H7 (cell line): ENCODE measurements around the gene KCNC1. TPM values are rescaled to one million over a fixed set of nuclear protein-coding genes. Genes with fewer than 3 reads are reported as not detected.

Experiments
- DNase-seq: peaks from one replicate; pipeline ENCODE4 v3.0.0; 2012
- H3K27me3 ChIP-seq: 2 replicates; pipeline ENCODE4 v1.6.0; 2011; ENCODE audit warnings: mild to moderate bottlenecking, low read length; ENCODE audit not compliant: control insufficient read depth, insufficient read depth
- H3K36me3 ChIP-seq: replicated peaks from 2 replicates; pipeline ENCODE4 v1.5.1; 2011; ENCODE audit warnings: low read length; ENCODE audit not compliant: control insufficient read depth, insufficient read depth
- H3K4me3 ChIP-seq: 2 replicates; pipeline ENCODE4 v1.5.1; 2011; ENCODE audit warnings: low read depth, mild to moderate bottlenecking, control low read depth, low read length, moderate library complexity; ENCODE audit not compliant: insufficient read depth
- total RNA-seq: library from RNA; depleted of rRNA; stranded (reverse); fragments of >200 nt; shearing (Covaris generic); gene quantifications from 2 replicates; pipeline ENCODE4 v1.2.3, GENCODE V29; 2014

Gene KCNC1
- total RNA-seq, 1 experiment from 2014 or later, result not detected

DNA sequence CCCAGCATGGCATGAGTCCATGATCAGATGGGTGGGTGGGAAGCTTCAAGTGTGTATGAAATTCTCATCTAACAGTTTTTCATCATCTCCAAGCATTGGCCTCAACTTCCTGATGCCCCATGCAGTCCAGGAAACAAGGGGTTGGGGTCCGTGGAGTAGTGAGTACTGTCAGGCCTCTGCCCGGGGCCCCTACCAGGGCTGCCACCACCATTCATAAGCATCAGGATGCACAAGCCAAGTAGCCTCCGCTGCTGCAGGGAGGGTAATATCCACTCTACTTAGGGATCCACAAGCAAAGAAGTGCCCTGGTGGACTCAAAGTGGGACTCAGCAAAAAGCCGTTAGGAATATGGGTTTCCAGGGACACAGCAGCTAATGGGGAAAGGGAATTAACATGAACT, 49.3 kb downstream of the KCNC1 start:
- DNase-seq, result no peak
- H3K4me3 ChIP-seq, result no peak overlapping the region
- H3K36me3 ChIP-seq, result no peaks in the 10 kb centered on the region
- no peaks in the 10 kb centered on the region for H3K27me3 ChIP-seq

- no peak overlapping the region for H3K4me3 ChIP-seq
- H3K27me3 ChIP-seq, result no peaks in the 10 kb centered on the region
- no peak for DNase-seq
- H3K36me3 ChIP-seq, result no peaks in the 10 kb centered on the region
Measured at GRCh38 chr11:17786824-17787525, 52.4 kb downstream of the KCNC1 start.

DNA sequence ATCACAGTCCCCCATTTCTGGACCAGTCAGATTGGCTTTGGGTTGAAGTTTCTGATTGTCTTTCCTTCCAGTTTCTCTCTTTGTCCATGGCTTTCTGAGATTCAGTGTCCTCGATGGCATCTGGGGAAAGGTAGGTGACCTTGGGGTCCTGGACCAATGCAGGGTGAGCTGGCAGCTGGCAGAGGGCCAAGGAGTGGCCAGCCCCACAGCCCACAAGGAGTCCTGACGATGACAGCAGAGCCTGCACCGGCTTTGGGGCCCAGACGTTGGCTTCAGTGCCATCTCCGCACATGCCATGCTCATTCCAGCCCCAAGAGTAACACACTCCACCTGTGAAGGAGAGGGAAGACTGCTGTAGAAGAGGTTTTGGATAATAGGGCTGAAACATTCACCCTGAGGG, 53.5 kb downstream of the KCNC1 start:
- Histone ChIP-seq H3K4me3 (no peak overlapping the region), H3K27me3 (no peaks in the 10 kb centered on the region), H3K36me3 (no peaks in the 10 kb centered on the region)
- no peak for DNase-seq

- DNase-seq, result no peak
- no peak overlapping the region for H3K4me3 ChIP-seq
- no peaks in the 10 kb centered on the region for H3K36me3 ChIP-seq
- no peaks in the 10 kb centered on the region for H3K27me3 ChIP-seq
Measured at GRCh38 chr11:17790453-17790852, 55.9 kb downstream of the KCNC1 start.

- H3K27me3 ChIP-seq, result no peaks in the 10 kb centered on the region
- no peak for DNase-seq
- no peak overlapping the region for H3K4me3 ChIP-seq
- no peaks in the 10 kb centered on the region for H3K36me3 ChIP-seq
Measured at GRCh38 chr11:17791144-17791543, 56.6 kb downstream of the KCNC1 start.

DNA sequence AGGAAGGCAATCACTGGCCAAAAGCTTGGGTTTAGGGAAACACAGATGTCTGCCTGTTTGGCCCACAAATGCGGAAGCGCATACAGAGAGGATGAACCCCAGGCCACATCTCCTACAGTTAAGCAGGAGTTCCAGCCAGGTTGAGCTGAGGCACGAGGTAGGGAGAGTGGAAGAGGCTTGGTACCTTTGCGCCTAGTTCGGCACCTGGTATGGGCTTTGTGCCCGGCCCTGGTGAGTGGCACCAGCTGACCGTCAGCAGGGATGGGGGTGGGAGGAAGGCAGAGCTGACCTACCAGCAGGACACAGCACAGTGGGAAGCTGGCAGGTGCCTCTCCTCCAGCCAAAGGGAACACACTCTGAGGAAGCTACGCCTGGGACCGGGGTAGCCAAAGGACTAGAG, 57.6 kb downstream of the KCNC1 start:
- H3K36me3 ChIP-seq, result no peaks in the 10 kb centered on the region
- DNase-seq, result no peak
- no peaks in the 10 kb centered on the region for H3K27me3 ChIP-seq
- no peak overlapping the region for H3K4me3 ChIP-seq

GRCh38 chr11:17793642-17794170, 59.1 kb downstream of the KCNC1 start:
- no peak for DNase-seq
- H3K4me3 ChIP-seq, result no peak overlapping the region
- H3K27me3 ChIP-seq, result no peaks in the 10 kb centered on the region
- H3K36me3 ChIP-seq, result no peaks in the 10 kb centered on the region

GRCh38 chr11:17794981-17795380, 60.4 kb downstream of the KCNC1 start:
- no peak overlapping the region for H3K4me3 ChIP-seq
- DNase-seq, result no peak
- H3K27me3 ChIP-seq, result no peaks in the 10 kb centered on the region
- H3K36me3 ChIP-seq, result no peaks in the 10 kb centered on the region

- no peak for DNase-seq
Measured at GRCh38 chr11:17796154-17796553, 61.6 kb downstream of the KCNC1 start.

DNA sequence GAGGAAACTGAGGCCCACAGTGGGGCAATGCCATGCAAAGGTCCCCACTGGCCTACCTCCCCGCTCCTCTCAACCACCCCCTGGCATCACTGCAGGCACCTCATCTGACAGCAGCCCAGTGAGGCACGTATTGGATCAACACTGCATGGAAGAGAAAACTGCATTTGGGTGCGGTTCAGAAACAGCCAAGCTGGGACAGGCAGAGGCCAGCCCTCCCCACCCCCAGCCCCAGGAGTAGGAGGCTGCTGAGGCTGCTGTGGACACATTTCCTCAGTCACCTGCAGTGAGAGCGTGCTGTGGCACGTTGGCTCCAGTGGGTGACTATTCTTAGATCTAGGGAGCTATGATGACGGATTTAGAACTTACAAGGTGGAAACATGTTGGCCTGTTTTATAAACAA, 63.7 kb downstream of the KCNC1 start:
- H3K36me3 ChIP-seq, result no peaks in the 10 kb centered on the region
- H3K27me3 ChIP-seq, result no peaks in the 10 kb centered on the region
- no peak overlapping the region for H3K4me3 ChIP-seq
- no peak for DNase-seq

More at GRCh38 chr11:17796154-17796553, 61.6 kb downstream of the KCNC1 start:
- H3K4me3 ChIP-seq, result no peak overlapping the region
- H3K36me3 ChIP-seq, result no peaks in the 10 kb centered on the region
- no peaks in the 10 kb centered on the region for H3K27me3 ChIP-seq

DNA sequence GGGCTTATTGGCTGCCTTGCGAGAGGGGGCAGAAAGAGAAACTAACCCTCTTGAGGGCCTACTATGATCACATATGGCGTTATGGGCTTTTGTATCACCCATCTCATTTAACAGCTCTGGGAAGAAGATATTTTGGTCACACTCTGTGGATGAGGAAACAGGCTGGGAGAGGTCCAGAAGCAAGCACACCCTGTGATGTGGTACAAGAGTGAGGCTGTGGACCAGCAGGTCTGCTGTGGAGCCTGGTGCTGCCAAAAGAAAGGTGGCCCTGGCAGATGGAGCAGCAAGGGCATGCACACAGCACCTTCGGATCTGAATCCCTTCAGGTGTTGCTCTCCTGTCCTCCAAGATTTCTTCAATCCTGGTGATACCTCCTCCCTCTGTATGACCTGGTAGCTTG, 64.1 kb downstream of the KCNC1 start:
- H3K4me3 ChIP-seq, result no peak overlapping the region
- no peaks in the 10 kb centered on the region for H3K27me3 ChIP-seq
- H3K36me3 ChIP-seq, result no peaks in the 10 kb centered on the region
- no peak for DNase-seq

DNA sequence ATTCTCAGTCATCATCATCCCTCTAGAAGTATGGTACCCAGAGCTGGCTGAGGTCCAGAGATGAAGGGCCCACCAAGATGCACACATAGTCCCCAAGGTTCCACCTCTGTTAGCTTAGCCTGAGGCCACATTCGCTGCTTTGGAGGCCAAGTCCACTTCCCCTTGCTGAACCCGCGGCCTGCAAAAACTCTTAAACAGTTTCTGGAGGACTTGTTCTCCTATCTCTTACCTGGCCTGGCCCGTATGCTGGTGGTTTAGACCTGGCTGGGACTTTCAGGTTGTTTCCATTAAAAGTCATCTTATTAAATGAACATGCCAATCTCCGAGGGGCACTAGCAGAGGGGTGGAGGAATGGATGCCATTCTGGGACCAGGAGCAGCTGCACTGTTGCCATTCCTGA, 64.6 kb downstream of the KCNC1 start:
- DNase-seq, result no peak
- Histone ChIP-seq H3K4me3 (no peak overlapping the region), H3K27me3 (no peaks in the 10 kb centered on the region), H3K36me3 (no peaks in the 10 kb centered on the region)

GRCh38 chr11:17801166-17801565, 66.6 kb downstream of the KCNC1 start:
- H3K27me3 ChIP-seq, result no peaks in the 10 kb centered on the region
- DNase-seq, result peak; percentile 79
- H3K36me3 ChIP-seq, result no peaks in the 10 kb centered on the region
- no peak overlapping the region for H3K4me3 ChIP-seq

DNA sequence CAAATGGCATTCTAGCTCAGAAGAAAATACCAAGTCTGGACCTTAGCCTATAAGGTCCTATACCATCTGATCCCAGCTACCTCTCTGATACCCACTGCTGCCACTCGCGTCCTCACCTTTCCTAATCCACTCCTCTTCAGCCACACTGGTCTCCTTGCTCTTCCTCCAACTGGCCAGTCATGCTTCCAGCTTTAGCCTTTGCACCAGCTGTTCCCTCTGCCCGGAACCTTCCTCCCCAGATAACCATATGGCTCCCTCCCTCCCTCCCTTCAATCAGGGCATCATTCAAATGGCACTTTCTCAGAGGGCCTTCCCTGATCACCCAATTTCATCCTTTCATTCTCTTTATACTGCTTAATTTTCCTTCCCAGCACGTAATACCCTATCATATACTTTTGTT, 67.9 kb downstream of the KCNC1 start:
- no peak overlapping the region for H3K4me3 ChIP-seq
- no peak for DNase-seq
- H3K36me3 ChIP-seq, result no peaks in the 10 kb centered on the region
- H3K27me3 ChIP-seq, result no peaks in the 10 kb centered on the region

GRCh38 chr11:17803754-17804334, 69.3 kb downstream of the KCNC1 start:
- no peak overlapping the region for H3K4me3 ChIP-seq
- DNase-seq, result no peak

More at GRCh38 chr11:17803754-17804334, 69.3 kb downstream of the KCNC1 start:
- Histone ChIP-seq H3K27me3 (no peaks in the 10 kb centered on the region), H3K36me3 (no peaks in the 10 kb centered on the region)
